ENCODE data around the gene ELP1.

GRCh38 chr9:108867116-108867515, 66.8 kb downstream of the ELP1 start:
- no peak for TF ChIP-seq CTCF (IDR thresholded peaks at IDR 0.05)
- no peak for TF ChIP-seq POLR2A (IDR thresholded peaks at IDR 0.05)
